Stimulated activated CD4-positive, alpha-beta T cell treated with anti-CD3 and anti-CD28 coated beads, Interleukin-4, amount 100 ng/mL, for 48 hours (primary cell): ENCODE results near the gene EIF2S1.
"Not testable (repeated sequence)": the region's sequence is repeated elsewhere in the genome, so short reads cannot be mapped to it uniquely, and the experiment has no call there.

Experiments used
- DNase-seq, 2 donors: peaks; one replicate each; pipeline ENCODE4 v3.0.0-alpha.2; 2020; ENCODE audit warnings: low read depth in 2 of 2

EIF2S1 gene

DNA sequence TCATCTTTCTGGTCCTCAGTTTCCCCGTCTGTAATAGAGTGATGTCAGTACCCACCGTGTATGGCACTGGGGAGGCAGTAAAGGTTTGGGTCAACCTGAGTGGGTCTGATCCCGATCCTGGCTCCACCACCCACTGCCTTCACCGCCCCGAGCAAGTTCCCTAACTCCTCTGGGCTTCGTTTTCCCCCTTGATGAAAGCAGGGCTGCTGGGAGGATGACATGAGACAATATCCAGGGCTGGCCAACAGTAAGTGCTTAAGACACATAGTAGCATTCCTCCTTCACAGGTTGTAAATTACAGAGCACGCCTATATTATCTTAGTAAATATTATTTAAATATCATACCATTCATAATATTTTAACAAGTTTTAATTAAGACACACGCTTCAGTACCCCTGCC, 51.2 kb downstream of the EIF2S1 start:
- no peak for DNase-seq

DNA sequence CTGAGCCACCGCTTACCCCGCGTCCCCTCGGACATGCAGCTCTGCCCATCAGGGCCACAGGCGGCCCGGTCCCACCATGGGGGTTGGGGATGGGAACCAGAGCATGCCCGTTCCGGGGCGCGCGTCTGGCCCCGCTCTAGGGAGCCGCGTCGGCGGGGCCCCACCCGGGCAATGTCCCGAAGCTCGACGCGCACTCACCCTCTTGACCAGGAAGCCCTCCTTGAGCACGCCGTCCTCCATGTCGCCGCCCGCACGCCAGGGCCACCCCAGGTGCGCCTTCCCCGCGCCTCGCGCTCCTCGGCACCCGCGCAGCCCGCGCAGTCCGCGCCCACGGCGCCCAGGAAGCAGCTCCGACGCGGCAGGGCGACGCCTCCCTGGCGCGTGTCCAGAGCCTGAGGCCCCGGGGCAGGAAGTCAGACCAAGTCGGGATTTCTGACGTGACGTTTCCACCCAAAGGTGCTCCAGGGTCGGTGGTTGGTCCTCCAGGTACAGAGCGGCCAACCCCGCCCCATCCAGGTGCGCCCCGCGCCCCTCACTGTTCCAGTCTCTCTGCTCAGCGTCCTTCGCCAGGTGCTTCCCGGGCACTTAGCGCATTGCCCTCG, 51.8 kb downstream of the EIF2S1 start, which contains the start of gene PLEK2:
Gene PLEK2, minus strand, starts transcription at position 346 of the 602 bp plus-strand sequence. Its CDS starts 106 bp downstream, at position 240.
- peak; percentile 23 to 30 for DNase-seq

DNA sequence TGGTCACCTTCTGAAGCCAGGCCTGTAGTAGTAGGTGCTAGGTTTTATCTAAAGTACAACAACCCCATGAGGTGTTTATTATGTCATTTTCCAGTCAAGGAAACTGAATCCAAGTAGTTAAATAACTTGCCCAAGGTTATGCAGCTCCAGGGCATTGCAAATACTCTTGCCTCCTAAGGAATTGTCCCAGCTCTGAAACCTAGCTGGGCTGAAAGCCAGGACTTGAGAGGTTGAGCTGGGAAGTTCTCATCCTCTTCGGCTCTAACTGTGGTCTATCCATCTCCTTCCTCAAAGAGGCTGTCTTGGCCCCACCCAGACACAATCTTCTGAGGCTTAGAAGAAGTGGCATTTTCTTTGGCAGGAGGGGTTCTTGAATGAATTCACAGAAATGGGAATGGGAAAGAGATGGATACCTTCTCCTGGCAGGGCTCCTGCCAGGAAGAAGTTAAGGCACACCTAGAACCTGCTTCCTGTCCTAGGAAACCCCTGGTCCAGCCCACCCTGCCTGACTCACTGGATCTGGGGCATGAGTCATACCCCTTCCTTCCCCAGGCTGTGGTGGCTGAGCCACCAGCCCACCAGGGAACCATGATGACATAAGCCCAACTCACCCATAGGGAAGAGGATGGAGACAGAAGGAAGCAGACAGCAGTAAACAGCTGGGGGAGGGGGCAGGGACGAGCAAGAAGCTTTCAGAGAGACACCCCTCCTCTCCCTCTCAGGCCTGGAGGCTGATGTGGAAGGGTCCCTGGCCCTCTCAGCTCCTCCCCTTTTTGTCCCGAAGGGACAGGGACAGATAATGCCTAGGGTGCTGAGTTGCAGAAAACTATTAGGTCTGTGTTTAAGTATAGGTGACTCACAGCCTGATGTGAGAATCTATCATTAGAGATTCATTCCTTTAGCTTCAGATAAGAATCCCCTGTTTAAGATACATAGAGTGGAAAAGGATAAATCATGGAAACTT, 54.0 kb downstream of the EIF2S1 start:
- peak in 1 of 2 donors; percentile 26 for DNase-seq

DNA sequence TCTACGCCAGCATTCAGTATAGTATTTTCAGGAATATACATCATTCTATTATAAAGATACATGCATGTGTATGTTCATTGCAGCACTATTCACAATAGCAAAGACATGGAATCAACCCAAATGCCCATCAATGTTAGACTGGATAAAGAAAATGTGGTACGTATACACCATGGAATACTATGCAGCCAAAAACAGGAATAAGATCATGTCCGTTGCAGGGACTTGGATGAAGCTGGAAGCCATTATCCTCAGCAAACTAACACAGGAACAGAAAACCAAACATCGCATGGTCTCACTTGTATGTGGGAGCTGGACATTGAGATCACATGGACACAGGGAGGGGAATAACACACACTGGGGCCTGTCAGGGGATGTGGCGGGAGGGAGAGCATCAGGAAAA, 55.5 kb downstream of the EIF2S1 start:
- DNase-seq = not testable (repeated sequence)

DNA sequence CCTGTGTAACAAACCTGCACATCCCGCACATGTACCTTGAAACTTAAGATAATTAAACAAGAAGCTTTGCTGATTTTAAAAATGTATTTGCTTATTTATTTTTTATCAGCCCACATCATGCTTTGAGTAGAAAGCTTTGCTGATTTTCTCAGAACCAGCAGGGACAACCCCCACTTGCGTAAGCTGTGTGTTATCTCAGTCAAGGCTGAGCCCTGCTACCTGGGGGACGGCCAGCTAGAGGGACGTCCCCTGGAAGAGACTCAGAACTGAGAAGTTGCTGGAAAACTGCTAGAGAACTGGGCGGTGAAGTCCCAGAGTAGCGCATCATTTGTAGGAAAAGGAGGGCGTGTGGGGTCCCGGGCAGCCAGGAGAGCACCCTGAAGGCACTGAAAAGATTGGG, 56.0 kb downstream of the EIF2S1 start:
- no peak for DNase-seq

DNA sequence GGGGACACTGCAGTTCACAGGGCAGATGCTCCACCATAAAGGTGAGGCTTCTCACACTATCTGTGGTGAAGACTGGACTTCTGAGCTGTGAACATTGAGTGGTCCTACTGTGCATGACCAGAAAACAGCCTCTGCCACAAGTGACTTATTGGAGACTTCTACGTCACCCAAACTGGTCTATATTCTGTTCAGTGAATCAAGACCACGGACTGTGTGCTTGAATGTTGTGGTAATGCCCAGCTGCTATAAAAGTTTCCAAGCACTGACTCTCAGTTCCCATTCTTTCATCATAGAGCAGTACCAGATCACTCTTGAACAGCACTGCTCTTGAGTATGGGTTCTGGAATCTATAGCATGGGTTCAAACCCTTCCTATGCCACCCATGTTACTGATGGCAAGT, 56.7 kb downstream of the EIF2S1 start:
- DNase-seq = no peak

DNA sequence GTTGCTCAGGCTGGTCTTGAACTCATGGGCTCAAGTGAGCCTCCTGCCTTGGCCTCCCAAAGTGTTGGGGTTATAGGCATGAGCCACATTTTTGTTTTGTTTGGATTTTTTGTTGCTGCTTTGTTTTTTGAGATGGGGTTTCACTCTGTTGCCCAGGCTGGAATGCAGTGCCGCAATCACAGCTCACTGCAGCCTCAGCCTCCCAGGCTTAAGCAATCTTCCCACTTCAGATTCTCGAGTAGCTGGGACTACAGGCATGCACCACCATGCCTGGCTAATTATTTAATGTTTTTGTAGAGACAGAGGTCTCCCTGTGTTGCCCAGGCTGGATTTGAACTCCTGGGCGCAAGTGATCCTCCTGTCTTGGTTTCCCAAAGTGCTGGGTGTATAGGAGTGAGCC, 57.5 kb downstream of the EIF2S1 start:
- DNase-seq = no peak

DNA sequence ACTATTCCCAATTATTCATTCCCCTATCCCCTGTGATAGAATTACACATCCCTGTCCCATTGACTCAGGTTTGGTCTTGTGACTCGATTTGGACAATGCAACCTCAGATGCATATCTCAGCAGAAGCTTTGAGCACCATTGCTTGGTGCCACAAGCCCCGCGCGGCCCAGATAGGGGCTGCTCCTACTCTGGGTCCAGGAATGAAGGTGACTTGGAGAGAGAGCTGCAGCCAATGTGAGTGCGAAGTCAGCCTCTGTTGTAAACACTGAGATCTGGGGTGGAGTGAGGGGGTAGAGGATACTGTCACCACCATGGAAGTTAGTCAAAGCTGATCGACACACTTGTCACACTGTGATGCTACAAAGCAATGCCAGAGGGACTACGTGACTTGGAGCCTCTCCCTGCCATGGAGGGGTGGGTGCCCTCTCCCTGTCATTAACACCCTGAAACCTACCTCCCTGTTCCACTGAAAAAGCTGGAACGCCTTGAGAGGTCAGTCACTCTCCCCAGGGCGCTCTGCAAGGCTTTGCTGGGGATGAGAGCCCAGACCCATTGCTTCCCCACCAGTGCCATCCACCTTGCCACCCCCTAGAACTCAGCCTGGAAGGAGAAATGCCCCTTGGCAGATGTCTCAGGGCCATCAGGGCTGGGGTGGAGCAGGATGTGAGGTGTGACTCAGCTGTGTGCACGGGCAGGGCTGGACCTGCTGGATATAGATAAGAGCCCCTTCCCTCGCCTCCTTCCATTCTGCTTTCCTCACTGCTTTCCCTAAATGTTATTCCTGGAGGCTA, 58.5 kb downstream of the EIF2S1 start:
- DNase-seq = no peak

DNA sequence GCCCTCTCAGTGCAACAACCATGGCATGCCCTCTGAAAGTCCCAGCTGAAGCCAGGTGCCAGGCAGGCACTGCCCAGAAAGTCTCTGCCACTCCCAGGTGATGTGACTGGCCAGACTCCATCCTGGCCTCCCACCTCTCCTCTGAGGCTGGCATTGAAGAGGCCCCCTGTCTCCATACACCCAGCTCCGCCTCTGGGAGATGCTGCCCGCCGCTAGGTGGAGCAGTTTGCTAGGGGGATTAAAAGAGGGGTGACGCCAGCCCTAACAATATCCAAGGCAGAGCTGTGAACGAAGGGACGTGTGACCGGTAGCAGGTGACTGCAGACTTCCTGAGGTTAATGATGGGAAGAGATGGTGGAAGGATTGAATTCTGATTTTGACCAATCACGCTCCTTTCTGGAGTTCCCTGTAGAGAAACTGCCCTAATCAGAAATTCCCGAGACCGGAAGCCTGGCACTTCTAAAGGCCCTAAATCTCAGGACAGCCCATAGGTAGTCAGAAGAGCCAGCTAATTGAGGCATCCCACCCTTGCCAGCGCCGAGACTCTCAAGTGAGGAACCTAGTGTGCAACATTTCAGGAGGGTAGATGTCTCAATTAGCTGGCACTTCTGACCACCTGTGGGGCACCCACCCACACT, 60.1 kb downstream of the EIF2S1 start:
- peak; percentile 19 to 29 for DNase-seq

DNA sequence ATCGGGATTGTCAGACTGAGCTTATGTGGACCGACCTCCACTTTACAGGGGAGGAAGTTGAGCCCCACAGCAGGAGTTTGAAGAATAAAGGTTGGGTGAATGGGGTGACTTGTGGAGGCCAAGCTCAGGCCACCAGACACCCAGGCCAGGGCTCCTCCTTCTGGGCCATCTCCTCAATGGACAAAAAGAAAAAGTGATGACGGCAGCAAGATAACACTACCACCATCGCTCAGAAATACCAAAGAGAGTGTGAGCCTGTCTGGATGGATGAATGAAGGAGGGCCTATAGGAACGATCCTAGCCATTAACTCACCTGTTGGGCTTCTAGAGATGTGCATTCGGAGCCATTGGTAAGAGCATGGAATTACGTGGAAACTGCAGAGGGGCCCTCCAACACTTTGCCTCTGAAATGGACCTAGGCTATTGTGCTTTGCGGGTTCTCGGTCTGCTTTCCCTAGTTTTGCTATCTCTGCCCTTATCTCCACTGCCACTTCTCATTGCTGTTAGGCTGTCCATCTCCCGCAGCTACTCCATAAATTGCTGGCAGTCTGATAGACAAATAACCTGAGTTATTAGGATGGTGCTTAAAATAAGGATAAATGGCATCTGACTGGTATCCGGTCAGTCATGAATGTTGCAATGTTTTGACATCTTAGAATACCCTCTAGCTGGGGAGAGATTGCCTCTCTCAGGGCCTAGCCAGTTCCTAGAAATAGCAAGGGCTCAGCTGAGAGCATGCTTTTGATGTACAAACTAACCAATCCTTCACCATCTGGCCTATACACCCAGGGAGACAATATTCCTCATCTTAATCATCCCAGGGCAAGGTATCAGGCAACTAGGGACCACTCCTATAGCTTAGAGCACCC, 61.5 kb downstream of the EIF2S1 start:
- DNase-seq = no peak

DNA sequence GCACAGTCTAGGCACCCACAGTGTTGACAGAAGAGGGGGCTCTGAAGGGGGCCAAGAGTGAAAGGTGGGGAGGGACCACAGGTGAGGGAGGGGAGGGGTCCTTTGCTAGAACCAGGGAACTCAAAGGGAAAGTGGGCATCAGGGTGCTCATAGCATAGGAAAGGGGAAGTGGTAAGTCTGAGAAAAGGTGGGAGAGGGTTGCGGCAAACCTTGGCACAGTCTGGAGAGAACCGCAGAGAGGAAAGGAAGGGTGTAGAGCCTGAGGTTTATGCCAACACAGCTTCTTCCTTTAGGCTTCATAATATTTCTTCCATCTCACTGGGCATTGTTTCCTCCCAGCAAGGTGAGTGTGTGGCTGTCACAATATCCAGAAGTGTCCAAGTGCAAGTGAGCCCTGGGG, 63.3 kb downstream of the EIF2S1 start:
- DNase-seq = no peak

DNA sequence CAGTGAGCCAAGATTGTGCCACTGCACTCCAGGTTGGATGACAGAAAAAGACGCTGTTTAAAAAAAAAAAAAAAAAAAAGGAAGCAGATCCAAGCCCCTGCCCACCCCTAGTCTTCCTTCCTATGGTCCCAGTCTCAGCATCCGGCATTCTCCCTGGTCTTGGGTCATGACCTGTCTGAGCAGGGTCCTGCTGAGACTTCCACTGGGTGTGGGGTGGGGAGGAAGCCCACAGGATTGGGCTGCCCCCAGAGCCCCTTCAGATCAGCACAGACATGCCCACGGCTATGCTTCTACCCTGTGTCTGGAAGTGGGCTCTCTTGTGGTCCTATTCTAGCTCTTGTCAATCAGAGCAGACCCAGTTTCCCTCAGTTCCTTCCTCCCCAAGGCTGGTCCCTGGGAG, 64.4 kb downstream of the EIF2S1 start:
- DNase-seq = no peak

DNA sequence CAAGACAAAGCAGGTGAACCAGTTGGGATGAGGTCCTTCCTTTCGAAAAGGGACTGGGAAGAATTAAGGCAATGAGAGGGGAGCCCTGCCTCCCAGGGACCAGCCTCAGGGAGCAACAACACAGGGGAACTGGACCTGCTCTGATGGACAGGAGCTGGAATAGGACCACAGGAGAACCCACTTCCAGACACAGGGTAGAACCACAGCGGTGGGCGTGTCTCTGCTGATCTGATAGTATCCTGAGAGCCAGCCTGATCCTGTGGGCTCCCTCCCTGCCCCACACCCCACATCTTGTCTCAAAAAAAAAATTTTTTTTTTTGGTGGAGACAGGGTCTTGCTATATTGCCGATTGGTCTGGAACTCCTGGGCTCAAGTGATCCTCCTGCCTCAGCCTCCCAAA, 65.5 kb downstream of the EIF2S1 start:
- DNase-seq = no peak

DNA sequence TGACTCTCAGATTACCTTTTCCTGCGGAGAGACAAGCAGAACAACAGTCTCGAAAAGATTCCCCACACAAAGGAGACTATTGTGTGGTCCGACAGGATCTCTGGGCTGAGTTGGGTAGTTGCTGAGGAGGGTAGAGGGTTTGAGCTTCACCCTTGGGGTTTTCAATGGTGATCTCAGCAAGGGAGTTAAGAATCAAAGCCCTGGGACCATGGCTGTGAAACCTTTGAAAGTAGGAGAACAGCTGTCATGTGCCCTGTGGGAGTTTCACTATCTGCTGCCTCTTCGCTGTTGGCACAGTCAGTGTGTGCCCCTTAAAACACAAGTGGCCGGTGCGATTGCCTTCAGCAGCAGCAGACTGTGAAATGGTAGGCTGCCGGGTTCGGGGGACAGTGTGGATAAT, 66.0 kb downstream of the EIF2S1 start:
- DNase-seq = no peak

DNA sequence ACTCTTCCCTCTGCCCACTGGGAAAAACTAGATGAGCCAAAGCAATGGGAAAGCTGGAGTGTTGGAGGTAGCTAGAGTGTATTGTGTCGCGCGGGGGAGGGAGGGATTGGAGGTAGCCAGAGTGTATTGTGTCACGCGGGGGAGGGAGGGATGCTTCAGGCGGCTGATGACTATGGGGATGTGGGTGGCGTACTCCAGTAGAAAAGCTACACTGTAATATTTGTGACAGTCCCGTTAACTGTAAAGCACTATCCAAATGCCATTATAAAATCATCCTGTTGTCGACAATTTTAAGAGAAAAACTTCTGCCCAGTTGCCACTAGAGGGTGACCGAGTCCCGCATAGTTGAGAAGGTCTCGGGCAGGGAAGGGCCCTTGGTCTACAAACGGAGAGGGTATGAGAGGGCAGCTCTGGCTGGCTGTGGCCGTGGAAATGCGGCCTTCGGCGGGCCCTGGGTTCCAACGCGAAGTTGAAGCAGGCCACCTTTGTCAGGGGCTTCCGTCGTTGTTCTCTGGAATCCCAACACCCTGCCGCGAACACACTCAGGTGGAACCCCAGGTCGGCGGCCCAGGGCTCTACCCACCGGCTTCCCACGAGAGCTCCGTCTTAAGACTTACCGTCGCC, 67.0 kb downstream of the EIF2S1 start:
- peak; percentile 50 to 55 for DNase-seq

DNA sequence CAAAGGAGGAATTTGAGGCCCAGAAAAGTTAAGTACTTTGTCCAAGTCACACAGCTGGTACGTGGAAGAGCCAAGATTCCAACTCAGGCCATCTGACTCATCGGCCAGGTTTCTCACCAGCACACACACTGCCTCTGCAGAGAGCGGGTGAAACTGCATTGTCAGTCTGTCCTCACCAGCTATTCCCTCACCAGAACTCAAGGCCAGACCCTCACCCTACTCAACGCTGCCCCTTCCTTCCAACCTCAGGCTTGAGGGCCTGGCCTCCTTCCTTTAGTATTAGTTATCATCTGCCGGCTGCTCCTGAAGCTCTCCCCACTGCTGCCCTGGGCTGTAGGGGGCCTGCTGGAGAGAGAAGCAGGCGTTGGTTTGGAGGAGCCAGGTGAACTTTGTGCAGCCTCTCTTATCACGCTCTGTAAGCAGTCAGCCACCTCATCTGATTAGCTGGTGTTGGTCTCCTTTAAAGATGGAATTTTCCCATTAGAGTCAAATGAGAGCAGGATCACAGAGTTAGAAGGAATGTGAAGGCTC, 68.4 kb downstream of the EIF2S1 start:
- no peak for DNase-seq

DNA sequence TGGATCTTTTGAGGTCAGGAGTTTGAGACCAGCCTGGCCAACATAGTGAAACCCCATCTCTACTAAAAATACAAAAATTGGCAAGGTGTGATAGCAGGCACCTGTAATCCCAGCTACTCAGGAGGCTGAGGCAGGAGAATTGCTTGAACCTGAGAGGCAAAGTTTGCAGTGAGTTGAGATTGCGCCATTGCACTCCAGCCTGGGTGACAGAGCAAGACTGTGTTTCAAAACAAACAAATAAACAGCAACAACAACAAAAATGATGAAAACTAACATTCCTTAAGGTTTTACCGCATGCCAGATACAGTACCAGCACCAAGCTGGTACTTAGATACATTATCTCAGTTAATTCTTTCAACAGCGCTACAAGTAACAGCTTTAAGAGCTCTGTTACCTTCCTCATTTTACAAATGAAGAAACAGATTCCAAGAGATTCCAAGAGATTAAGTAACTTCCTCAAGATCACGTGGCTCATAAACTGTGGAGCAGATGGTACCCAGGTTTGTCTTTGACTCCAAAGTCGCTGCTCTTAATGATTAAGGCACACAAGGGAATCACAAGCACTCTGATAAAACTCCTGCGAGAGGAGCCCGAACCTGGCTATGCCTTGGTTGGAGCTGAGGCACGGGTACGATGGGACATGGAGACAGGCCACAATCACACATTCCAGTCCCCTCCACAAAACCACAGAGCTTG, 69.5 kb downstream of the EIF2S1 start:
- no peak for DNase-seq

DNA sequence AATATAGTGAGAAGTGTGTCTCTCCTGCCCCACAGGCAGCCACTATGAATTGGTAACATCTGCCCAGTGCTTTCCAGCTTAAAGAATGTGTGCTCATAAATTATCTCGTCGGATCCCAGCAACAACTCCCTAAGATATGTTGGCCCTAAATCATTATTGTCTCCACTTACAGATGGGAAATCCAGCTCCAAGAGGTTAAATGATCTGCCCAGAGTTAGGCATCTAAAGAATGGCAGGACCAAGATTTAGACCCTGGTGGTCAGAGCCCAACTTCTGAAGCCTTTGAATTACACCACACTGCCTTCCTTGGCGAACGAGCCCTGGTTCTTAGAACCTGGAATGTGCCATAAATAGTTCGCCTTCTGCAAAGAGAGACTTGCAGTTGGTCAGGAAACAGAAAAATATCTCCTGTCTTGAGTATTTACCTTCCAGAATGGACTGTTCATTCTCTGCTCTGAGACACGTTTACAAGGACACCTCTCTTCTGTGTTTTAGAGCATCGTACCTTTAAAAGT, 72.0 kb downstream of the EIF2S1 start:
- no peak for DNase-seq

DNA sequence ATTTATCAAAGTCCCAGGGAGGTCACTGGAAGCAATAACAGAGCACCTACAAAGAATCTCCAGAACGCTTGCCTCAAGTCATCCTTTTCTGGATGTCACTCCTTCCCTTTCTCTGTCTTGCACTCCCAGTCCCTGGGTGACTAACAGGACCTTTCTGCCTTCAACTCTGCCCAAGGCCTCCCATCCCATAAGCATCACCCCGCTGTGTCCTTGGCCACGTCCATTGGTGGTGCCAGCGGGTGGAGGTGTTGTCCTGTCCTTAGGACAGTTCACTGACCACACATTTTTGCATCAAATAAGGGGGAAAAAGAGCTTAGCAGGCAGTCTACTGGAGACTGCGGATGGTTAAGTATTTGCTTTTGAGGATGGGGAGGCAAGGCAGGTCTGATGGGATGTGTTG, 75.5 kb downstream of the EIF2S1 start:
- DNase-seq = no peak
